ENCODE data around the gene CTNNA3.

Gene CTNNA3

DNA sequence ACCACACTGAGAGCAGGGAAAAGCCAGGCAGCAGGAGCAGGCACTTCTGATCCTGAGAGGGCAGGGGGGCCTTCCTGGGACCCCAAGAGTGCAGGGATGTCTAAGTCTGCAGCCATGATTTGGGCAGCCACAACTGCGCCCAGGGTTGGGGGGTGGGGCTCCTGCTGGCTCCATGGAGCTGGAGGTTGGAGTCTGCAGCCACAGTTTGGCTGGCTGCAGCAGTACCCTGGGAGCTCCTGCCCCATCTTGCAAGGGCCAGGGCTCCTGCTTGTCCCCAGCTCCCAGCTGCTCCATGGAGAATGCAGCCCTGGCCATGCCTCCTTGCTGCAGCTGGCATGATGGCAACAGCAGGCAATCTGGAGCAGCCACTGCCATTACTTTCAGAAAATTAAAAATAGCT, 1449.8 kb downstream of the CTNNA3 start:
- DNase-seq, result no peak

DNA sequence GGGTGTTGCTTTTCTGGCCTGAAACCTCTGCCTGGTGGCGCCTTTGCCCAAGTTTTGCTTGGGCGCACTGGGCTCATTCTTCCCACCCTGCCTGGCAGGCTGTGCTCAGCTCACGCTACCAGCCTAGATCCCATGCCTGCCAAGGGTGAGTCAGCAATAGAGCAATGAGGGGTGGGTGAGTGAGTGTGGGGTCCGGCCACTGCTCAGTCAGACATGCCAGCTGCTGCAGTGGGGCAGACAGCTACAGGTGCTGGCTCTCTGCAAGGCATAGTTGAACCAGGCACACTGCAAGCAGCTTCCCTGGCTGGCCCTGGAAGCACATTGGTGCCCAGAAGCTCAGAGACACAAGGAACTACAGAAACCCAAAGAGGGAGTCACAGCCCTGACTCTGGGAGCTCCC, 1451.0 kb downstream of the CTNNA3 start:
- no peak for DNase-seq

- no peak for DNase-seq
Measured at GRCh38 chr10:66242885-66243284, 1453.1 kb downstream of the CTNNA3 start.

DNA sequence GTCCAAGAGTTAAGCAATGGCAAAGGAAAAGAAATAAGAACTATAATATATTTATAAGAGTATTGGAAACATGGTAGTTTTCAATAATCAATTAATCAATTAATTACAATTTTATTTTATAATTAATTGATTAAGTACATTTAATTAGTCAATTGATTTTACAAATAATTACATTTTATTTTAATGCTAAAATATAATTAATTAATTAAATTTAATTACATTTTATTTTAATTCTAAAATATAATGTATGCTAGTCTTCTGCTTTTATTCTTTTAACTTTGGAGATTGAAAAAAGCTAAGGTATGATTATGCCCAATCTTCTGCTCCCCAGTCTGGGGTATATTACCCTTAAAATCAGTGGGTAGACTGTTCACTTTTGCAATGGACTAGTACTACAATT, 1456.9 kb downstream of the CTNNA3 start:
- DNase-seq, result no peak

DNA sequence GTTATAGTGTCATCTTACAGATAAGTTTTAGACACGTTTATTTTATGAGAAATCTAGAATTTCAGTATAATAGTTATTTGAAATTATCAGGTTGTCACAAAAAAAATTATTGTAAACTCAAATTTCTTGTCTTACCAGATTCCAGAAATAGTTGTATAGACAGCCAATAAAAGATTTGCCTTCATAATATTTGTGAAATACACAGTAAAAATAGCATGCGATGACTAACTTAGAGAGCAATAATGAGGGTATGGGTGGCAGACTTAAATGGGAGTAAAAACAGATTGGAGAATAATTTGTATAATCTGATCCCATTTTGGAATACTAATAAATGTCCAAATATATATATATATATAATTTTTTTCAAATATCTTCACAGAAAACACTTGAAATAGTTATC, 1457.7 kb downstream of the CTNNA3 start:
- no peak for DNase-seq

DNA sequence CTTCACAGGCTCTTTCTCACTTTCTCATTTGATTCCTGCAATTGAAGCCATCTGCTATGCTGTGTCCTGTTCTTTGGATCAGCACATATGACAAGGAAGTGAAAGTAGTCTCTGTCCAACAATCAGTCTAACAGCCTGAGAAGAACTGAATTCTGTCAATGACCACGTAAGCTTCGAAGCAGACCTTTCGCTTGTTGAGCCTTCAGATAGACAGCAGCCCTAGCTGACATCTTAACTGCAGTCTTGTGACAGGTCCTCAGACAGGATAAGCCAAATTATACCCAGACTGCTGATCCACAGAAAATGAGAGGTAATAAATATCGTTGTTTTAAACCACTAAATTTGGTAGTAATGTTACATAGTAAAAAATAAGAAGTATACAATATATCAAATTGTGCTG, 1461.1 kb downstream of the CTNNA3 start:
- DNase-seq, result no peak

DNA sequence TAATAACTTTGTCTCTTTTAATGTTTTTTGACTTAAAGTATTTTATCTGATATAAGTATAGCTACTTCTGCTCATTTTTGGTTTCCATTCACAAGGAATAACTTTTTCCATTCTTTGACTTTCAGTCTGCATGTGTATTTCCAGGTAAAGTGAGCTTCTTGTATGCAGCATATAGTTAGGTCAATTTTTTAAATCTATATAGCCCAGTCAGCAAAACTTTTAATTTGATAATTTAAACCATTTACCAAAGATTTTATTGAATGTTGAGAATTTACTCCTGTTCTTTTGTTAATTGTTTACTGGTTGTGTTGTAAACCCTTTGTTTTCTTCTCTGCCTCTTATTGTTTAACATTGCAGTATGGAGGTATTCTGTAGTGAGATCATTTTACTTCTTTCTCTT, 1467.1 kb downstream of the CTNNA3 start:
- DNase-seq, result no peak

GRCh38 chr10:66223656-66224055, 1472.3 kb downstream of the CTNNA3 start:
- DNase-seq, result no peak

DNA sequence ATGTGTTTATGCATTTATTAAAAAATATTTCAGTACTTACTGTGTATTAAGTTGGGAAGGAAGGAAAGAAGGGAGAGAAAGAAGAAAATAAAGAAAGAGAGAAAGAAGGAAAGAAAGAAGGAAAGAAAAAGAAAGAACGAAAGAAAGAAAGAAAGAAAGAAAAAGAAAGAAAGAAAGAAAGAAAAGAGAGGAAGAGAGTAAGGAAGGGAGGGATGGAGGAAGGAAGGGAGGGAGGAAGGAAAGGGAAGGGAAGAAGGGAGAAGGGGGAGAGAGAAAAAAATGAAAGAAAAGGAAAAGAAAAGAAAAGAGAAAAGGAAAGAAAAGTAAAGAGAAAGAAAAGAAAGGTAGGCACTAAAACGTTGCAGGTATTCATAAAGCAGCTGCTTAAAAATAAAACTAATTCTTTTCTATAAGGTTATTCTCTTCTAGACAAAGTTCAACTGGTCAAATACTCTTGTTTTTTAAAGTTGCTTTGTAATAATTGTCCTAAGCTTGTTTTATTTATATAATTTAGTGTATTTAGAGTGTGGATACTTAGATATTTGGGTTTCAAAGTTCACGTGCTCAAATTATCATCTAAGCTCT, 1473.4 kb downstream of the CTNNA3 start:
- no peak for DNase-seq

- no peak for DNase-seq
Measured at GRCh38 chr10:66218981-66219587, 1476.9 kb downstream of the CTNNA3 start.

GRCh38 chr10:66218289-66218688, 1477.7 kb downstream of the CTNNA3 start:
- DNase-seq, result no peak

GRCh38 chr10:66215920-66216319, 1480.1 kb downstream of the CTNNA3 start:
- no peak for DNase-seq

DNA sequence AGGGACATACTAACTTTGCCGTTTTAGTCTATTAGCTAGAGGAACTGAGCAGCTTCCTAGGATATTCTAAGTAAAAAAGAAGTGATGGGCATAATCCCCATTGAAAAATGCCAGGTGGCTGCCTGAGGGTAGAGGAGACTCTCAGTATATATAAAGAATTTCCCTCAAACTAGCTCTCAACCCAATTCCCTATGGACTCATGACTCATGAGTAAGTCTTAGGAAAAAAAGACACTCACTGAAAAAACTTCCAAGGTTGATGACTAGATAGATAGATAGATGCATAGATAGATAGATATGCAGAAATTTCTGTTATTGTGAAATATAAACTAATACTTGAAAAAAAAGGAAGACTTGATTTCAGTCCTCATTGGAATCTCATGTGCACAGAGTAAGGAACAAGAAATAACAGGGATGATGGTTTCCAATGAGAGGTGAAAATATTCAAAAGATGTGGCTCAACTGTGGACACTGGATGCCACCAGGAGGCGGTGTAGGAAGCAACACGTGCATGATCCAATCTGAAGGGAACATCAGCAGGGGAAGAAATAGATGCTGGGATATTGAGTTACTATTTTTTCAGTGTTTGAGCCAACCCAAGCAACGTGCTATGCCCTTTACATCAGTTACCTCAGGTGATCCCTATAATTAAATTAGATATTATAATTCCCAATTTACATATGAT, 1481.1 kb downstream of the CTNNA3 start:
- no peak for DNase-seq

DNA sequence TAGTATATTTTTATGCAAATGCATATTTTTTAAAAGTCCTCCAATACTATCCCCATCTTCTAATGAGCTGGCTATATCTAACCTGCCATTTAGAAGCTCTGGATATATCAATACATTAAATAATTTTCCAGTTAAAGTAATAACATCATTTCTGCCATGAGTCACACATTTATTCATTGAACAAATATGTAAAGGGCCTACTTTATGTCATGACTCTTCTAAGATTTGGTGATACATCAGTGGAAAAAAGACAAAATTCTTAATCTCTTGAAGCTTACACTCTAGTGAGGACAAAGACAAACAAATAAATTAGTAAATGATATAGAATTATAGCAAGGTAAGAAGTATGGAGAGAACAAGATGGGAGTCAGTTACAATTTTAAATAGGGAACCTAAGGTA, 1487.0 kb downstream of the CTNNA3 start:
- DNase-seq, result no peak

- no peak for DNase-seq
Measured at GRCh38 chr10:66204838-66205237, 1491.2 kb downstream of the CTNNA3 start.

DNA sequence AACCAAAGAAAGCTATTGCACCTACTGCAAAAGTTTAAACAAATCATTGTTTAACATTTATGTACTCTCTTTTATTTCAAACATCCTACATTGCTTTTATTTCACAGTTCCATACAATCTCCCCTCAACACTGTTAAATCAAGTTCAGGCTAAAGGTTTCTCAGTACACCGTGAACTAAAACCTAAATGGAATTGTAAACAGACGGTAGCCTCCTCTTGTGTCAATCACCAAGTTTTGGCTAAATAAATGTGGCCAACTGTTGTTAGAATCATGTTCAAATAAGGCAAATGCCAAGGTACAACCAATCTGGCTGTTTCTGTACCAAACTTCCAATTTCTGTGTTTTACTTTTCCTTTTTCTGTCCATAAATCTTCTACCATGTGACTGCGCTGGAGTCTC, 1493.9 kb downstream of the CTNNA3 start:
- DNase-seq, result no peak

- no peak for DNase-seq
Measured at GRCh38 chr10:66192162-66192831, 1503.7 kb downstream of the CTNNA3 start.

GRCh38 chr10:66190413-66190812, 1505.6 kb downstream of the CTNNA3 start:
- DNase-seq, result no peak

- no peak for DNase-seq
Measured at GRCh38 chr10:66189271-66189670, 1506.7 kb downstream of the CTNNA3 start.

- DNase-seq, result no peak
Measured at GRCh38 chr10:66187053-66187733, 1508.8 kb downstream of the CTNNA3 start.

DNA sequence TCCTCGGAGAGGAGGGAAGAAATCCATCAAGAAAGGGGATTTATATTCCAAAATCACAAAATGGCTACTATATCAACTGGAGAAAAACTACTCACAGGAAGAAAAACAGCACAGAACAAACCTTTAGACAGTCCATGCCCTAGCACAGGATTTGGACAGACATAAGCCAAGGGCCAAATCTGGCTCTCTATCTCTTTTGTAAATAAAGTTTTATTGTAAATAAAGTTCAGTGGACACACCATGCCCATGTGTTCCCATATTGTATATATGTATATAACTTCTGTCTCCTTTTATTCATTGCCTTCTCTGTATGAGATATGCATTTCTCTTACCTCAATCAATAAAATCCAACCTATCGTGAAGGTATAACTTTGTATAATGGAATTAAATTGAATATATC, 1513.0 kb downstream of the CTNNA3 start:
- DNase-seq, result no peak

- DNase-seq, result no peak
Measured at GRCh38 chr10:66180581-66181318, 1515.2 kb downstream of the CTNNA3 start.

DNA sequence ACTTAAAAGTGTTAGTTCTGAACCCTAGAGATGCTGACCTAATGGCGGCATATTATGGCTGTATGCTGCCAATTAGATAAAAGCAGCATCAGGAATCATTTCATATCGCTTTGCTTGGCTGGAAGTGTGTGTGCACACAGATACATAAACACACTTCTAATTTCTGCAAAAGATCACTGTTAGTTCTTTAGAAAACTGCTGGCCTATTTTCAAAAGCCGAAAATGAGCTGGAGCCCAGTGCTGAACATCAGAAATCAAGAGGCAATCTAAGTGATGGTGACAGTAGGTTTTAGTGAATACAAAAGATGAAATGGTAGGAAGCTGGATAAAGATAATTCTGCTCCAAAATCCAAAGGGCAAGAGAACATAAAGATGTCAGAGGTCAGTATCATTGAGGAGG, 1516.0 kb downstream of the CTNNA3 start:
- no peak for DNase-seq
